Mucosa of gallbladder (tissue), 1 donor: Measurements from ENCODE around the gene IL1RAPL1. TPM values are rescaled to one million over a fixed set of nuclear protein-coding genes. Genes with fewer than 3 reads are reported as not detected.

ENCODE experiments used
- DNase-seq: peaks from one replicate; pipeline ENCODE4 v3.0.0-alpha.2; 2020; ENCODE audit warnings: low spot score
- total RNA-seq: library from RNA; stranded (reverse); gene quantifications from one replicate; pipeline ENCODE4 v1.2.1, GENCODE V29; 2021
- donor health status: DM: no; HTN: no; CAD: no.

IL1RAPL1 gene
- total RNA-seq, 1 donor from 2014 or later: 0.29 TPM

- DNase-seq: no peak
Observed at GRCh38 chrX:29648161-29648560, 1060.9 kb downstream of the IL1RAPL1 start.

- DNase-seq: no peak
Observed at GRCh38 chrX:29652484-29652883, 1065.2 kb downstream of the IL1RAPL1 start.

- no peak for DNase-seq
Observed at GRCh38 chrX:29653721-29654120, 1066.5 kb downstream of the IL1RAPL1 start.

GRCh38 chrX:29659911-29660310, 1072.7 kb downstream of the IL1RAPL1 start:
- DNase-seq: no peak

GRCh38 chrX:29661290-29661689, 1074.0 kb downstream of the IL1RAPL1 start:
- DNase-seq: no peak

- DNase-seq: no peak
Observed at GRCh38 chrX:29662101-29662500, 1074.9 kb downstream of the IL1RAPL1 start.

GRCh38 chrX:29662759-29663503, 1075.7 kb downstream of the IL1RAPL1 start:
- no peak for DNase-seq

- no peak for DNase-seq
Observed at GRCh38 chrX:29665532-29665931, 1078.3 kb downstream of the IL1RAPL1 start.

- DNase-seq: no peak
Observed at GRCh38 chrX:29666366-29666765, 1079.1 kb downstream of the IL1RAPL1 start.

- DNase-seq: no peak
Observed at GRCh38 chrX:29671421-29671820, 1084.2 kb downstream of the IL1RAPL1 start.

GRCh38 chrX:29687687-29688086, 1100.4 kb downstream of the IL1RAPL1 start:
- DNase-seq: no peak

GRCh38 chrX:29690061-29690460, 1102.8 kb downstream of the IL1RAPL1 start:
- no peak for DNase-seq

- DNase-seq: no peak
Observed at GRCh38 chrX:29691044-29691443, 1103.8 kb downstream of the IL1RAPL1 start.

GRCh38 chrX:29693912-29694311, 1106.7 kb downstream of the IL1RAPL1 start:
- no peak for DNase-seq

GRCh38 chrX:29699239-29699638, 1112.0 kb downstream of the IL1RAPL1 start:
- DNase-seq: no peak

GRCh38 chrX:29707088-29707487, 1119.8 kb downstream of the IL1RAPL1 start:
- DNase-seq: no peak

- DNase-seq: no peak
Observed at GRCh38 chrX:29721152-29721551, 1133.9 kb downstream of the IL1RAPL1 start.

- no peak for DNase-seq
Observed at GRCh38 chrX:29724316-29724715, 1137.1 kb downstream of the IL1RAPL1 start.

GRCh38 chrX:29726811-29727210, 1139.6 kb downstream of the IL1RAPL1 start:
- no peak for DNase-seq

GRCh38 chrX:29728639-29729038, 1141.4 kb downstream of the IL1RAPL1 start:
- no peak for DNase-seq

GRCh38 chrX:29744966-29745365, 1157.7 kb downstream of the IL1RAPL1 start:
- no peak for DNase-seq

GRCh38 chrX:29746326-29746725, 1159.1 kb downstream of the IL1RAPL1 start:
- no peak for DNase-seq

- DNase-seq: no peak
Observed at GRCh38 chrX:29762006-29762405, 1174.8 kb downstream of the IL1RAPL1 start.

- no peak for DNase-seq
Observed at GRCh38 chrX:29775890-29776289, 1188.6 kb downstream of the IL1RAPL1 start.
